Measurements from ENCODE around the gene CDK6. TPM values are rescaled to one million over a fixed set of nuclear protein-coding genes. Genes with fewer than 3 reads are reported as not detected.
"Not testable (repeated sequence)": the region's sequence is repeated elsewhere in the genome, so short reads cannot be mapped to it uniquely, and the experiment has no call there.

The CDK6 gene
- total RNA-seq, 2 donors from 2014 or later = 13.6 to 39.9 TPM

DNA sequence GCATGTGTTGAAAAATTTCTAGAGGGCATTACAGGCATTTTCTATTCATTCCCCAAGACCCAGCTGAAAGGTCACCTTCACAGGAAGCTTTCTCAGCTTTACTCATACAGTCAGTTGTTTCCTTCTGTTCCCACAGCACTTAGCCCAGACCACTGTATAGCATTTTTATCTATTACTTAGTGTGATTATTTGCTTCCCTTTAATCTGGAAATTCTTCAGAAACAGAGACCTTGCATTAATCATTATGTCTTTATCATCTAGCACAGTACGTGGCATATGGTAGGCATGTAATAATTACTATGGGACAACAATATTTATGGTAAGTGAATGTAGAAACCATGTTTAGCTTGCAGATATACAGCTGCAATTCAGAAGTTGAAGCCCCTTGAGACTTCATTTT, 38.2 kb upstream of the CDK6 start:
- no peak for DNase-seq (ENCODE audit: low spot score)
- 84% methylated on average over 1 of the region's 1 CpG for whole genome bisulfite sequencing
- H3K27me3 ChIP-seq (replicated peaks; ENCODE audit: insufficient read depth) = no peaks in the 10 kb centered on the region

DNA sequence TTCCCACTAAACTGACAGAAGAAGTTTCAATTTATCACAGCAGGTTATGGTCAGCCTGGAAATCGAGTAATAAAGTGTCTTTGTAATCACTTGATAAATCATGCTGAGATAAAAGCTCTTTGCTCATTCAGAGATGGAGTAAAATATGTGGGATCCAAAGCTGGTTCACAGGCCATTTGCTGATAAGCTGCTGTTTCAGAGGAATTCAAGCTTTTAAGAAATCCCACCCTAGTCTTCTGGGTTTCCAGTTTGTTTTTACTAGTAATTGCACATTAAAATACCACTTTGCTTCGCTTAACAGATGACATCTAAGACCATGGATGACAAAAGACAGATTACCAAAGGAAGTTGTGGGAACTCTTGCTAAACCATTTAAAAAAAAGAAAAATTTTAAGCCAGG, 37.4 kb upstream of the CDK6 start:
- no peaks in the 10 kb centered on the region for H3K9me3 ChIP-seq
- H3K4me3 ChIP-seq = no peak overlapping the region
- no peaks in the 10 kb centered on the region for H3K36me3 ChIP-seq
- no peaks in the 10 kb centered on the region for H3K4me1 ChIP-seq (replicated peaks)
- intact Hi-C loops (cut with DNase I) = no loop called here
- no peak for DNase-seq (ENCODE audit: low spot score)
- no peak overlapping the region for H3K27ac ChIP-seq
- WGBS = 42% methylated on average over 2 of the region's 2 CpGs
- TF ChIP-seq, protein P1, sequence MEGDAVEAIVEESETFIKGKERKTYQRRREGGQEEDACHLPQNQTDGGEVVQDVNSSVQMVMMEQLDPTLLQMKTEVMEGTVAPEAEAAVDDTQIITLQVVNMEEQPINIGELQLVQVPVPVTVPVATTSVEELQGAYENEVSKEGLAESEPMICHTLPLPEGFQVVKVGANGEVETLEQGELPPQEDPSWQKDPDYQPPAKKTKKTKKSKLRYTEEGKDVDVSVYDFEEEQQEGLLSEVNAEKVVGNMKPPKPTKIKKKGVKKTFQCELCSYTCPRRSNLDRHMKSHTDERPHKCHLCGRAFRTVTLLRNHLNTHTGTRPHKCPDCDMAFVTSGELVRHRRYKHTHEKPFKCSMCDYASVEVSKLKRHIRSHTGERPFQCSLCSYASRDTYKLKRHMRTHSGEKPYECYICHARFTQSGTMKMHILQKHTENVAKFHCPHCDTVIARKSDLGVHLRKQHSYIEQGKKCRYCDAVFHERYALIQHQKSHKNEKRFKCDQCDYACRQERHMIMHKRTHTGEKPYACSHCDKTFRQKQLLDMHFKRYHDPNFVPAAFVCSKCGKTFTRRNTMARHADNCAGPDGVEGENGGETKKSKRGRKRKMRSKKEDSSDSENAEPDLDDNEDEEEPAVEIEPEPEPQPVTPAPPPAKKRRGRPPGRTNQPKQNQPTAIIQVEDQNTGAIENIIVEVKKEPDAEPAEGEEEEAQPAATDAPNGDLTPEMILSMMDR (IDR thresholded peaks at IDR 0.05) = no peak
- no peak for TF ChIP-seq POLR2A (IDR thresholded peaks at IDR 0.05)
- TF ChIP-seq POLR2AphosphoS5 (IDR thresholded peaks at IDR 0.05) = no peak
- no peaks in the 10 kb centered on the region for H3K27me3 ChIP-seq (replicated peaks; ENCODE audit: insufficient read depth)

More for the DNA sequence above, 38.2 kb upstream of the CDK6 start:
- no peaks in the 10 kb centered on the region for H3K36me3 ChIP-seq
- TF ChIP-seq, protein P1 (IDR thresholded peaks at IDR 0.05) = no peak
- TF ChIP-seq POLR2AphosphoS5 (IDR thresholded peaks at IDR 0.05) = no peak
- H3K4me3 ChIP-seq = no peak overlapping the region
- H3K4me1 ChIP-seq (replicated peaks) = no peaks in the 10 kb centered on the region
- H3K27ac ChIP-seq = no peak overlapping the region
- no peaks in the 10 kb centered on the region for H3K9me3 ChIP-seq
- intact Hi-C loops (cut with DNase I) = no loop called here

DNA sequence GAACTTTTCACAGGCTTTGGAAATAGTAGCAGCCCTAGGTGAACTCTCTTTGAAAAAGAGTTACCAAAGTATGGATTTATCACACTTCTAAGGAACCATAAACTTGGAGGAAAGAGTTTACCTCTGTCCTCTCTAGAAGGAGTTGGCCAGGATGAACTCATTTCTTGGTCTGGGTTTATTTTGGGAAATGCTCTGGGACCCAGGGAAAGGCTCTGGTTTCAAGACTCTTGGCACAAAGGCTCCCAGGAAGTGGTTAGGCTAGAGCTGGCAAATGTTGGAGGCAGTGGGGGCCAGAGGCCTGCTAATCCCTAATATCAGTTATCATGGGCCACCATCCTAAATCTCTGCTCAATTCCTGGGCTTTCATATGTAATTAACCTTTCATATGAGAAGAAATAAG, 36.3 kb upstream of the CDK6 start:
- TF ChIP-seq POLR2AphosphoS5 (IDR thresholded peaks at IDR 0.05) (no peak), POLR2A (IDR thresholded peaks at IDR 0.05) (no peak)
- TF ChIP-seq, protein P1 (IDR thresholded peaks at IDR 0.05) = no peak
- no peaks in the 10 kb centered on the region for H3K4me1 ChIP-seq (replicated peaks)
- H3K27me3 ChIP-seq (replicated peaks; ENCODE audit: insufficient read depth) = no peaks in the 10 kb centered on the region
- no peak overlapping the region for H3K4me3 ChIP-seq
- no peak overlapping the region for H3K27ac ChIP-seq
- H3K9me3 ChIP-seq = no peaks in the 10 kb centered on the region
- no peak for DNase-seq (ENCODE audit: low spot score)
- intact Hi-C loops (cut with DNase I) = no loop called here
- no peaks in the 10 kb centered on the region for H3K36me3 ChIP-seq

DNA sequence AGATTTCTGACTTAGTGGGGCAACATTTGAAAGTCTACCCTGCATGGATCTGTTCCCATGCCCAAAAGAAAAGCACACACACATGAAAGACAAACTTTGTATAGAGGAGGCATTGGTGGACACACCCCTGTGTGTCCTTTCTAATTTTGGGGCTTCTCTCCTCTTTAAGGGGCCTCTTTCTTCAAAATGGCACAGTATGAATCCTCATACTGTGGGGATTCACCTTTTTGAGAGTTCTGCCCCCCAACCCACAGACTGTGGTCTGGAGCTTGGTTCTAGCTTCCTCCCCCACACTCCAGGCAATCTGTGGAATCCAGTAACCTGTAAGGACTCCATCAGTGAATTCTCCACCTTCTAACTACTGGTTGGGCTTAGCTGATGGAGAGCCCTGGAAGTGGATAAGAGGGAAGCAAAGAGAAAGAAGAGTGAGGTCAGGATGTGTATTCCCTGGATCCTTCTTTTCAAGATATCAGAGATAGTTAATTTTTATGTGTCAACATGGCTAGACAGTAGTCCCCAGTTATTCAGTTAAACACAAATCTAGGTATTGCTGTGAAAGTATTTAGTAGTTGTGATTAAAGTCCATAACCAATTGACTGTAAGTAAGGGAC, 32.4 kb upstream of the CDK6 start:
- Histone ChIP-seq H3K27ac (no peak overlapping the region), H3K4me1 (replicated peaks) (no peaks in the 10 kb centered on the region), H3K4me3 (no peak overlapping the region), H3K27me3 (replicated peaks; ENCODE audit: insufficient read depth) (no peaks in the 10 kb centered on the region), H3K9me3 (no peaks in the 10 kb centered on the region), H3K36me3 (no peaks in the 10 kb centered on the region)
- TF ChIP-seq POLR2A (IDR thresholded peaks at IDR 0.05) = no peak
- TF ChIP-seq, protein P1 (IDR thresholded peaks at IDR 0.05) = no peak
- no peak for TF ChIP-seq POLR2AphosphoS5 (IDR thresholded peaks at IDR 0.05)
- intact Hi-C loops (cut with DNase I) = no loop called here
- no peak for DNase-seq (ENCODE audit: low spot score)

DNA sequence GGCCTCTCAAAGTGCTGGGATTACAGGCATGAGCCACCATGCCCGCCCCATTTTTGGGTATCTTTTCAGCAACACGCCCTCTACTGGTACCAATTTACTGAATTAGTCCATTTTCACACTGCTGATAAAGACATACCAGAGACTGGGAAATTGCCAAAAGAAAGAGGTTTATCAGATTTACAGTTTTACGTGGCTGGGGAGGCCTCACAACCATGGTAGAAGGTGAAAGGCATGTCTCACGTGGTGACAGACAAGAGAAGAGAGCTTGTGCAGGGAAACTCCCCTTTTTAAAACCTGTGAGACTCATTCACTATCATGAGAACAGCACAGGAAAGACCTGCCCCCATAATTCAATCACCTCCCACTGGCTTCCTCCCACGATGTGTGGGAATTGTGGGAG, 27.8 kb upstream of the CDK6 start:
- H3K36me3 ChIP-seq; H3K9me3 ChIP-seq; H3K4me3 ChIP-seq; H3K27me3 ChIP-seq (replicated peaks; ENCODE audit: insufficient read depth); H3K4me1 ChIP-seq (replicated peaks); intact Hi-C loops (cut with DNase I); DNase-seq (ENCODE audit: low spot score); H3K27ac ChIP-seq: not testable (repeated sequence)
- 54% methylated on average over 5 of the region's 5 CpGs for WGBS

Measured in prostate gland (tissue), 2 donors.